CD4-positive, alpha-beta T cell treated with Interleukin-6 for 4 hours (primary cell): ENCODE results near the gene NXPE1.
"Not testable (repeated sequence)": the region's sequence is repeated elsewhere in the genome, so short reads cannot be mapped to it uniquely, and the experiment has no call there.

Source experiments
- DNase-seq: peaks from one replicate; pipeline ENCODE4 v3.0.0-alpha.2; 2020; ENCODE audit warnings: mixed read lengths

The NXPE1 gene

GRCh38 chr11:114559425-114560310 is at the start of gene NXPE1:
TSS of gene NXPE1 (minus strand) at chr11:114559881. CDS start at chr11:114551201, 8,680 bp downstream.
- DNase-seq: no peak

GRCh38 chr11:114609429-114609828 is 49.7 kb upstream of the NXPE1 start:
- DNase-seq: no peak

- not testable (repeated sequence) for DNase-seq
Observed at GRCh38 chr11:114608605-114609004, 48.9 kb upstream of the NXPE1 start.

GRCh38 chr11:114607753-114608459 is 48.2 kb upstream of the NXPE1 start:
- no peak for DNase-seq

GRCh38 chr11:114606802-114607075 is 47.1 kb upstream of the NXPE1 start:
- not testable (repeated sequence) for DNase-seq

- no peak for DNase-seq
Observed at GRCh38 chr11:114606003-114606801, 46.5 kb upstream of the NXPE1 start.

- DNase-seq: no peak
Observed at GRCh38 chr11:114605370-114605769, 45.7 kb upstream of the NXPE1 start.

GRCh38 chr11:114604886-114605285 is 45.2 kb upstream of the NXPE1 start:
- DNase-seq: no peak

- no peak for DNase-seq
Observed at GRCh38 chr11:114604179-114604813, 44.6 kb upstream of the NXPE1 start.

- not testable (repeated sequence) for DNase-seq
Observed at GRCh38 chr11:114603151-114603550, 43.5 kb upstream of the NXPE1 start.

GRCh38 chr11:114598461-114598860 is 38.8 kb upstream of the NXPE1 start:
- no peak for DNase-seq

GRCh38 chr11:114596175-114596919 is 36.7 kb upstream of the NXPE1 start:
- DNase-seq: no peak

GRCh38 chr11:114595571-114595970 is 35.9 kb upstream of the NXPE1 start, which contains the start of gene NXPE4:
TSS of gene NXPE4 (minus strand) at chr11:114595786. CDS start at chr11:114594759, 1,027 bp downstream.
- no peak for DNase-seq

- DNase-seq: no peak
Observed at GRCh38 chr11:114594703-114595102, 35.0 kb upstream of the NXPE1 start.

- DNase-seq: no peak
Observed at GRCh38 chr11:114587398-114587953, 27.8 kb upstream of the NXPE1 start.

GRCh38 chr11:114586797-114587196 is 27.1 kb upstream of the NXPE1 start:
- no peak for DNase-seq

- DNase-seq: no peak
Observed at GRCh38 chr11:114571712-114572111, 12.0 kb upstream of the NXPE1 start.

- no peak for DNase-seq
Observed at GRCh38 chr11:114569801-114570200, 10.1 kb upstream of the NXPE1 start.

GRCh38 chr11:114566276-114566675 is 6.6 kb upstream of the NXPE1 start:
- DNase-seq: no peak

- no peak for DNase-seq
Observed at GRCh38 chr11:114564831-114565230, 5.2 kb upstream of the NXPE1 start.

GRCh38 chr11:114563077-114563476 is 3.4 kb upstream of the NXPE1 start:
- no peak for DNase-seq
